ENCODE measurements around the gene EPB41L4B.

EPB41L4B gene

DNA sequence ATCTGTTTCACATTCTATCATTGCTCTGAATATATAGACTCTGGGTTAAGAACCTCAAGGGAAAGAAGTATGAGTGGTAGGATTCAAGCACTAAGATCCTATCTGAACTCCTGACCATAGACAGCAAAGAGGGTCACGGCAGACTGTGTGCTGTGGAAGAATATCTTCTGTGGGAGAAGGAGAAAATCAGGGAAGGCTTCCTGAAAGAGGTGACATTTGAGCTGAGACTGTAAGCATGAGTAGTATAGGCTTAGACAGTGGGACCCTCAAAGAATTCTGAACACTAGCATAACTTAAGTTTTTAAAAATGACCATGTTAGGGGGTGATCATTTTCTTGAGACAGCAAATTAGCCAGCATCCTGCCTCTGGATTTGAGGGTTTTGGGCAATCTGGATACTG is 157.7 kb downstream of the EPB41L4B start:
- no peaks in the 10 kb centered on the region; the same call in 1 of the 2 replicates for H3K4me1 ChIP-seq (ENCODE audit: control insufficient read depth, insufficient read depth, low read length)
- no peak overlapping the region for H3K27ac ChIP-seq (ENCODE audit: extremely low read depth, low read depth, low read length)
- TF ChIP-seq ZNF174 (tag by site-specific recombination; IDR thresholded peaks at IDR 0.05), result no peak
- TF ChIP-seq ZNF324 (tag by site-specific recombination; IDR thresholded peaks at IDR 0.05), result no peak
- no peak for TF ChIP-seq SETDB1 (IDR thresholded peaks at IDR 0.05; ENCODE audit: insufficient read length, low read length)
- no peaks in the 10 kb centered on the region for H3K36me3 ChIP-seq (ENCODE audit: control insufficient read depth in 2 of 2, insufficient read depth in 1 of 2, low read length in 2 of 2)
- no peak overlapping the region for H3K4me3 ChIP-seq (ENCODE audit: low read depth, low read length)
- ChIA-PET CTCF (interaction anchor here (1.2 to 1.8 kb wide), 2 partner anchors 14 to 20 kb away, joined by 3 to 6 read pairs; no protein-coding TSS in a partner anchor), POLR2A (no interaction called here)
- no peaks in the 10 kb centered on the region for H3K9me3 ChIP-seq (ENCODE audit: control insufficient read depth, insufficient read depth, low read depth, low read length)

DNA sequence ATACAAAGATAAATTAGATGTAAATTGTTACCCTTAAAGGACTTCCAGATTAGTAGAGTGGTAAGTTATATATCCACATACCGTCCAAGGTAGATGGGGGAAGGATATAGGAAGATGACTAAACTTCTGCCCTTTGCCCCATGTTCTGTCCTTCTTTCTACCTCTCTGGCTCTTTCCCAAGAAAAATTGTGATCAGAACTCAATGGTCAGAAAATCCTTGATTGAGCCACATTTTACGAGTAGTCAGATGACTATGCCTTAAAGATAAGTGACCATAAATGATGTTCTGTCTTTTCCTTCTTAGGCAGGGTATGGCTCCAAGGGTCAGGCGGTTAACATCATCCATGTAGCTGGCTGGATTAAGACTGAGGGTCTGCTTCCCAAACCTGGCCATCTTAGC is 158.2 kb downstream of the EPB41L4B start:
- H3K27ac ChIP-seq (ENCODE audit: extremely low read depth, low read depth, low read length), result no peak overlapping the region
- no peaks in the 10 kb centered on the region for H3K9me3 ChIP-seq (ENCODE audit: control insufficient read depth, insufficient read depth, low read depth, low read length)
- no peak overlapping the region for H3K4me3 ChIP-seq (ENCODE audit: low read depth, low read length)
- ChIA-PET POLR2A (no interaction called here), CTCF (interaction anchor here (1.2 to 1.8 kb wide), 2 partner anchors 14 to 20 kb away, joined by 3 to 6 read pairs; no protein-coding TSS in a partner anchor)
- TF ChIP-seq, protein P1, sequence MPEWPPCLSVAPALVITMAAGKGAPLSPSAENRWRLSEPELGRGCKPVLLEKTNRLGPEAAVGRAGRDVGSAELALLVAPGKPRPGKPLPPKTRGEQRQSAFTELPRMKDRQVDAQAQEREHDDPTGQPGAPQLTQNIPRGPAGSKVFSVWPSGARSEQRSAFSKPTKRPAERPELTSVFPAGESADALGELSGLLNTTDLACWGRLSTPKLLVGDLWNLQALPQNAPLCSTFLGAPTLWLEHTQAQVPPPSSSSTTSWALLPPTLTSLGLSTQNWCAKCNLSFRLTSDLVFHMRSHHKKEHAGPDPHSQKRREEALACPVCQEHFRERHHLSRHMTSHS (tag by site-specific recombination; IDR thresholded peaks at IDR 0.05), result no peak
- TF ChIP-seq, protein P2, sequence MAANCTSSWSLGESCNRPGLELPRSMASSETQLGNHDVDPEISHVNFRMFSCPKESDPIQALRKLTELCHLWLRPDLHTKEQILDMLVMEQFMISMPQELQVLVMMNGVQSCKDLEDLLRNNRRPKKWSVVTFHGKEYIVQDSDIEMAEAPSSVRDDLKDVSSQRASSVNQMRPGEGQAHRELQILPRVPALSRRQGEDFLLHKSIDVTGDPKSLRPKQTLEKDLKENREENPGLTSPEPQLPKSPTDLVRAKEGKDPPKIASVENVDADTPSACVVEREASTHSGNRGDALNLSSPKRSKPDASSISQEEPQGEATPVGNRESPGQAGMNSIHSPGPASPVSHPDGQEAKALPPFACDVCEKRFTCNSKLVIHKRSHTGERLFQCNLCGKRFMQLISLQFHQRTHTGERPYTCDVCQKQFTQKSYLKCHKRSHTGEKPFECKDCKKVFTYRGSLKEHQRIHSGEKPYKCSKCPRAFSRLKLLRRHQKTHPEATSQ (tag by site-specific recombination; IDR thresholded peaks at IDR 0.05), result no peak
- TF ChIP-seq, protein P3, sequence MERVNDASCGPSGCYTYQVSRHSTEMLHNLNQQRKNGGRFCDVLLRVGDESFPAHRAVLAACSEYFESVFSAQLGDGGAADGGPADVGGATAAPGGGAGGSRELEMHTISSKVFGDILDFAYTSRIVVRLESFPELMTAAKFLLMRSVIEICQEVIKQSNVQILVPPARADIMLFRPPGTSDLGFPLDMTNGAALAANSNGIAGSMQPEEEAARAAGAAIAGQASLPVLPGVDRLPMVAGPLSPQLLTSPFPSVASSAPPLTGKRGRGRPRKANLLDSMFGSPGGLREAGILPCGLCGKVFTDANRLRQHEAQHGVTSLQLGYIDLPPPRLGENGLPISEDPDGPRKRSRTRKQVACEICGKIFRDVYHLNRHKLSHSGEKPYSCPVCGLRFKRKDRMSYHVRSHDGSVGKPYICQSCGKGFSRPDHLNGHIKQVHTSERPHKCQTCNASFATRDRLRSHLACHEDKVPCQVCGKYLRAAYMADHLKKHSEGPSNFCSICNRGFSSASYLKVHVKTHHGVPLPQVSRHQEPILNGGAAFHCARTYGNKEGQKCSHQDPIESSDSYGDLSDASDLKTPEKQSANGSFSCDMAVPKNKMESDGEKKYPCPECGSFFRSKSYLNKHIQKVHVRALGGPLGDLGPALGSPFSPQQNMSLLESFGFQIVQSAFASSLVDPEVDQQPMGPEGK (tag by site-specific recombination; IDR thresholded peaks at IDR 0.05), result no peak
- TF ChIP-seq, protein P4, sequence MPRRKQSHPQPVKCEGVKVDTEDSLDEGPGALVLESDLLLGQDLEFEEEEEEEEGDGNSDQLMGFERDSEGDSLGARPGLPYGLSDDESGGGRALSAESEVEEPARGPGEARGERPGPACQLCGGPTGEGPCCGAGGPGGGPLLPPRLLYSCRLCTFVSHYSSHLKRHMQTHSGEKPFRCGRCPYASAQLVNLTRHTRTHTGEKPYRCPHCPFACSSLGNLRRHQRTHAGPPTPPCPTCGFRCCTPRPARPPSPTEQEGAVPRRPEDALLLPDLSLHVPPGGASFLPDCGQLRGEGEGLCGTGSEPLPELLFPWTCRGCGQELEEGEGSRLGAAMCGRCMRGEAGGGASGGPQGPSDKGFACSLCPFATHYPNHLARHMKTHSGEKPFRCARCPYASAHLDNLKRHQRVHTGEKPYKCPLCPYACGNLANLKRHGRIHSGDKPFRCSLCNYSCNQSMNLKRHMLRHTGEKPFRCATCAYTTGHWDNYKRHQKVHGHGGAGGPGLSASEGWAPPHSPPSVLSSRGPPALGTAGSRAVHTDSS (tag by site-specific recombination; IDR thresholded peaks at IDR 0.05), result no peak
- no peak for TF ChIP-seq ZNF157 (tag by site-specific recombination; IDR thresholded peaks at IDR 0.05)
- TF ChIP-seq GLIS2 (tag by site-specific recombination; IDR thresholded peaks at IDR 0.05), result no peak
- TF ChIP-seq SALL2 (tag by site-specific recombination; IDR thresholded peaks at IDR 0.05; ENCODE audit: borderline replicate concordance), result no peak
- TF ChIP-seq, protein P5, sequence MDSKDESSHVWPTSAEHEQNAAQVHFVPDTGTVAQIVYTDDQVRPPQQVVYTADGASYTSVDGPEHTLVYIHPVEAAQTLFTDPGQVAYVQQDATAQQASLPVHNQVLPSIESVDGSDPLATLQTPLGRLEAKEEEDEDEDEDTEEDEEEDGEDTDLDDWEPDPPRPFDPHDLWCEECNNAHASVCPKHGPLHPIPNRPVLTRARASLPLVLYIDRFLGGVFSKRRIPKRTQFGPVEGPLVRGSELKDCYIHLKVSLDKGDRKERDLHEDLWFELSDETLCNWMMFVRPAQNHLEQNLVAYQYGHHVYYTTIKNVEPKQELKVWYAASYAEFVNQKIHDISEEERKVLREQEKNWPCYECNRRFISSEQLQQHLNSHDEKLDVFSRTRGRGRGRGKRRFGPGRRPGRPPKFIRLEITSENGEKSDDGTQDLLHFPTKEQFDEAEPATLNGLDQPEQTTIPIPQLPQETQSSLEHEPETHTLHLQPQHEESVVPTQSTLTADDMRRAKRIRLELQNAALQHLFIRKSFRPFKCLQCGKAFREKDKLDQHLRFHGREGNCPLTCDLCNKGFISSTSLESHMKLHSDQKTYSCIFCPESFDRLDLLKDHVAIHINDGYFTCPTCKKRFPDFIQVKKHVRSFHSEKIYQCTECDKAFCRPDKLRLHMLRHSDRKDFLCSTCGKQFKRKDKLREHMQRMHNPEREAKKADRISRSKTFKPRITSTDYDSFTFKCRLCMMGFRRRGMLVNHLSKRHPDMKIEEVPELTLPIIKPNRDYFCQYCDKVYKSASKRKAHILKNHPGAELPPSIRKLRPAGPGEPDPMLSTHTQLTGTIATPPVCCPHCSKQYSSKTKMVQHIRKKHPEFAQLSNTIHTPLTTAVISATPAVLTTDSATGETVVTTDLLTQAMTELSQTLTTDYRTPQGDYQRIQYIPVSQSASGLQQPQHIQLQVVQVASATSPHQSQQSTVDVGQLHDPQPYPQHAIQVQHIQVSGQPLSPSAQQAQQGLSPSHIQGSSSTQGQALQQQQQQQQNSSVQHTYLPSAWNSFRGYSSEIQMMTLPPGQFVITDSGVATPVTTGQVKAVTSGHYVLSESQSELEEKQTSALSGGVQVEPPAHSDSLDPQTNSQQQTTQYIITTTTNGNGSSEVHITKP (tag by site-specific recombination; IDR thresholded peaks at IDR 0.05), result no peak
- no peak for TF ChIP-seq ZNF133 (tag by site-specific recombination; IDR thresholded peaks at IDR 0.05)
- TF ChIP-seq ZNF202 (tag by site-specific recombination; IDR thresholded peaks at IDR 0.05; ENCODE audit: borderline replicate concordance), result no peak
- TF ChIP-seq, protein P6, sequence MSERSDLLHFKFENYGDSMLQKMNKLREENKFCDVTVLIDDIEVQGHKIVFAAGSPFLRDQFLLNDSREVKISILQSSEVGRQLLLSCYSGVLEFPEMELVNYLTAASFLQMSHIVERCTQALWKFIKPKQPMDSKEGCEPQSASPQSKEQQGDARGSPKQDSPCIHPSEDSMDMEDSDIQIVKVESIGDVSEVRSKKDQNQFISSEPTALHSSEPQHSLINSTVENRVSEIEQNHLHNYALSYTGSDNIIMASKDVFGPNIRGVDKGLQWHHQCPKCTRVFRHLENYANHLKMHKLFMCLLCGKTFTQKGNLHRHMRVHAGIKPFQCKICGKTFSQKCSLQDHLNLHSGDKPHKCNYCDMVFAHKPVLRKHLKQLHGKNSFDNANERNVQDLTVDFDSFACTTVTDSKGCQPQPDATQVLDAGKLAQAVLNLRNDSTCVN (tag by site-specific recombination; optimal IDR thresholded peaks at IDR 0.05), result no peak
- TF ChIP-seq ZNF221 (tag by site-specific recombination; IDR thresholded peaks at IDR 0.05; ENCODE audit: borderline replicate concordance), result no peak
- no peak for TF ChIP-seq GLIS1 (tag by site-specific recombination; IDR thresholded peaks at IDR 0.05)
- no peak for TF ChIP-seq ZFP69B (tag by site-specific recombination; IDR thresholded peaks at IDR 0.05)
- no peak for TF ChIP-seq ZNF558 (tag by site-specific recombination; IDR thresholded peaks at IDR 0.05)
- TF ChIP-seq ZNF112 (tag by site-specific recombination; IDR thresholded peaks at IDR 0.05), result no peak
- TF ChIP-seq KLF1 (tag by site-specific recombination; IDR thresholded peaks at IDR 0.05), result no peak
- TF ChIP-seq ZNF76 (tag by site-specific recombination; IDR thresholded peaks at IDR 0.05; ENCODE audit: borderline replicate concordance, low read depth), result no peak
- H3K36me3 ChIP-seq (ENCODE audit: control insufficient read depth in 2 of 2, insufficient read depth in 1 of 2, low read length in 2 of 2), result no peaks in the 10 kb centered on the region
- H3K4me1 ChIP-seq (ENCODE audit: control insufficient read depth, insufficient read depth, low read length), result no peaks in the 10 kb centered on the region; the same call in 1 of the 2 replicates

Data from HEK293 (cell line).